HFFc6 (cell line): ENCODE data around the gene MPZL2. TPM values are rescaled to one million over a fixed set of nuclear protein-coding genes. Genes with fewer than 3 reads are reported as not detected.

Experiments
- DNase-seq: peaks from one replicate; pipeline ENCODE4 v3.0.0-alpha.2; 2018
- H3K27ac Mint-ChIP-seq: 2 replicates; pipeline ENCODE4 v1.8.0; 2020; ENCODE audit warnings: mild to moderate bottlenecking, mixed read lengths
- H3K27me3 Mint-ChIP-seq: 2 replicates; pipeline ENCODE4 v1.8.0; 2021; ENCODE audit warnings: mild to moderate bottlenecking, moderate library complexity, mixed read lengths; ENCODE audit not compliant: insufficient read depth
- H3K36me3 Mint-ChIP-seq: 2 replicates; pipeline ENCODE4 v1.8.0; 2021; ENCODE audit warnings: low read depth, mixed read lengths
- H3K4me1 Mint-ChIP-seq: 2 replicates; pipeline ENCODE4 v1.8.0; 2020; ENCODE audit warnings: low read depth, mixed read lengths
- H3K4me3 Mint-ChIP-seq: 2 replicates; pipeline ENCODE4 v1.8.0; 2020; ENCODE audit warnings: mild to moderate bottlenecking, moderate library complexity, mixed read lengths
- H3K9me3 Mint-ChIP-seq: 2 replicates; pipeline ENCODE4 v1.8.0; 2020; ENCODE audit warnings: mild to moderate bottlenecking, mixed read lengths
- total RNA-seq, 6 experiments: library from RNA; stranded (reverse); fragmentation: NEBNext Ultra II Directional; extraction: Animal tissue kit (Norgen Biotek cat#: 25700); gene quantifications; 2 replicates in 1 of 6; 3 replicates in 5 of 6; pipeline ENCODE4 v1.2.3, GENCODE V29; 2021
- TF ChIP-seq, protein P1 (sequence below): fragments of 200-600 bp; sonication (generic); IDR thresholded peaks from 2 replicates; pipeline ENCODE4 v1.5.0; 2021; ENCODE audit warnings: antibody characterized with exemption, mild to moderate bottlenecking

The MPZL2 gene
- total RNA-seq, 6 experiments from 2014 or later = not detected

DNA sequence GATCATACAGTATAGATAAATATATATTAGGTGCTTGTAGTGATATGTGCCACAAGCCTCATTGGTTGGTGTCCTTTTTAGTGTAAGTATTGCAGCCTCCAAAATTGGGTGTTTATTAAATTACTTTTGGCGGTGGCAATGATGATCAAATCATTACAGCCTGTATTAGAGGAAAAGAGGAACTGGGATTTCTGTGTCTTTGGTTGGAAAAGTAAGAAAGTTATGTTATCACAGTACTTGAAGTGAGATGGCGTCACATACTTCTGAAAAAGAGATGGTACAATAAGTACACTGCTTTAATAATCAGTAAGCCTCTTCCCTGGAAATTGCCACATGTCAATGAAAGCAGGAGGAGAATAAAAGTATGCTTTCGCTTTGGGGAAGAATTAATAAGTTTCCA is 11.4 kb downstream of the MPZL2 start:
- no peak overlapping the region for H3K4me3 Mint-ChIP-seq
- H3K4me1 Mint-ChIP-seq = peaks cover 9% of the 10 kb centered on the region; the same call in 1 of the 2 replicates
- no peaks in the 10 kb centered on the region for H3K9me3 Mint-ChIP-seq
- TF ChIP-seq, protein P1, sequence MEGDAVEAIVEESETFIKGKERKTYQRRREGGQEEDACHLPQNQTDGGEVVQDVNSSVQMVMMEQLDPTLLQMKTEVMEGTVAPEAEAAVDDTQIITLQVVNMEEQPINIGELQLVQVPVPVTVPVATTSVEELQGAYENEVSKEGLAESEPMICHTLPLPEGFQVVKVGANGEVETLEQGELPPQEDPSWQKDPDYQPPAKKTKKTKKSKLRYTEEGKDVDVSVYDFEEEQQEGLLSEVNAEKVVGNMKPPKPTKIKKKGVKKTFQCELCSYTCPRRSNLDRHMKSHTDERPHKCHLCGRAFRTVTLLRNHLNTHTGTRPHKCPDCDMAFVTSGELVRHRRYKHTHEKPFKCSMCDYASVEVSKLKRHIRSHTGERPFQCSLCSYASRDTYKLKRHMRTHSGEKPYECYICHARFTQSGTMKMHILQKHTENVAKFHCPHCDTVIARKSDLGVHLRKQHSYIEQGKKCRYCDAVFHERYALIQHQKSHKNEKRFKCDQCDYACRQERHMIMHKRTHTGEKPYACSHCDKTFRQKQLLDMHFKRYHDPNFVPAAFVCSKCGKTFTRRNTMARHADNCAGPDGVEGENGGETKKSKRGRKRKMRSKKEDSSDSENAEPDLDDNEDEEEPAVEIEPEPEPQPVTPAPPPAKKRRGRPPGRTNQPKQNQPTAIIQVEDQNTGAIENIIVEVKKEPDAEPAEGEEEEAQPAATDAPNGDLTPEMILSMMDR = no peak
- H3K36me3 Mint-ChIP-seq = no peaks in the 10 kb centered on the region
- no peak overlapping the region for H3K27ac Mint-ChIP-seq
- H3K27me3 Mint-ChIP-seq = peaks cover 11% of the 10 kb centered on the region
- DNase-seq = no peak

DNA sequence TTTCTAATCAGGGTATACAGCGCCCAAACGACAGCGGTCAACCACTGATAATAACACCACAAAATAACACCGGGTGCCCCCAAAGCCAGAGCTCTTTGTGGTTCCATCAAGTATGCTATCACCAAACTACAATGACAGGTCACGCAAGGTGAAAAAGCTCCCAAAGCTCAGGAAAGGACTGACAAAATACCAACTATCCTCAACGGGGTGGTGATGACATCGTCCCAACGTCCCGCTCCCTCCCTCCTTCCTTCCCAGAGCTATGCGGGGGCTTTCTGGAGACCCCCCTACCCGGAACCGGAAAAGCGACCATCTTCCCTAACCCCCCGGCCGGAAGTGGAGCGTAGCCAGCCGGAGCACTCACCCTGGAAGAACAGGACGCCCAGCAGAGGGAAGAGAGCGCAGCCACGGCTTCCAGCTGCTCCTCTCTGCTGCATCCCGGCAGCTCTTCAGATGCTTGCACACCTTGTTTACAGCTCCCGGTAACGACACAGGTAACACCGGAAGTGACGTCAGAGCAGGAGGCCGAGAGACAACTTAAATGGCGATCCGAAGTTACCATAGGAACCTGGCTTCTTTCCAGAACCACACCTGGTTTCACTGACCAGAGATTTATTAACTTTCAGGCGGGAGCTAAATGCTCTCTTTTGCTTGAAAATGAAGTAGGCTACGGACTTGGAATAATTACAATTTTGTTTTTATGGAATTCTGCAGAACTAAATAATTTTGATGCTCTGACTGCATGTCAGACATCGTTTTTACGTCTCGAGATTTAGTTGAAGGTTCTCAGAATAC is 12.0 kb downstream of the MPZL2 start, which contains the start of gene MPZL3:
Gene MPZL3, minus strand, starts transcription at position 508 of the 795 bp plus-strand sequence. Its CDS starts 71 bp downstream, at position 437.
- Mint-ChIP-seq H3K9me3 (no peaks in the 10 kb centered on the region), H3K4me3 (peak within 1 kb of the TSS; percentile 63; the same call in 1 of the 2 replicates), H3K27me3 (peaks cover 13% of the 10 kb centered on the region), H3K27ac (no peak within 1 kb of the TSS), H3K36me3 (no peaks in the 10 kb centered on the region), H3K4me1 (peaks cover 9% of the 10 kb centered on the region; the same call in 1 of the 2 replicates)
- TF ChIP-seq, protein P1 = no peak
- no peak for DNase-seq

DNA sequence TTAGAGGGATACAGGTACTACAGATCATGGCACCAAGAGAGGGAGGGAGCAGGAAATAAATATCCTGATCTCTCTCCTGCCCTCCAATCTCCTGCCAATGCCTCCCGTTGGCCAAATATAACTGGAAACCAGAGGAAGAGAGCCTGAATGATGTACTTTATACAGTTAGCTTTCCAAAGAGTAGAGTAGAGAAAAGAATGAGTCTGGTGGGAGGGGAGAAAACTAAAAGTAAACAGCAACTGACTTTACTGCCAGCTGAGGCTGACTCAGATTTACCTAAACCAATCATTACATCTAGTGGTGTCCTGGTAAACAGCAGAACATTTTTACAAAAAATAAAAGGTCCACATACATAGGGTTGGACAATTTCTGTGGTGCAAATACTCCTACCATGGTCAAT is 17.1 kb downstream of the MPZL2 start:
- H3K36me3 Mint-ChIP-seq = no peaks in the 10 kb centered on the region
- peaks cover 33% of the 10 kb centered on the region for H3K27me3 Mint-ChIP-seq
- TF ChIP-seq, protein P1 = no peak
- no peak overlapping the region for H3K4me3 Mint-ChIP-seq
- no peak for DNase-seq
- peaks cover 4% of the 10 kb centered on the region; the same call in 1 of the 2 replicates for H3K4me1 Mint-ChIP-seq
- H3K27ac Mint-ChIP-seq = no peak overlapping the region
- H3K9me3 Mint-ChIP-seq = no peaks in the 10 kb centered on the region

DNA sequence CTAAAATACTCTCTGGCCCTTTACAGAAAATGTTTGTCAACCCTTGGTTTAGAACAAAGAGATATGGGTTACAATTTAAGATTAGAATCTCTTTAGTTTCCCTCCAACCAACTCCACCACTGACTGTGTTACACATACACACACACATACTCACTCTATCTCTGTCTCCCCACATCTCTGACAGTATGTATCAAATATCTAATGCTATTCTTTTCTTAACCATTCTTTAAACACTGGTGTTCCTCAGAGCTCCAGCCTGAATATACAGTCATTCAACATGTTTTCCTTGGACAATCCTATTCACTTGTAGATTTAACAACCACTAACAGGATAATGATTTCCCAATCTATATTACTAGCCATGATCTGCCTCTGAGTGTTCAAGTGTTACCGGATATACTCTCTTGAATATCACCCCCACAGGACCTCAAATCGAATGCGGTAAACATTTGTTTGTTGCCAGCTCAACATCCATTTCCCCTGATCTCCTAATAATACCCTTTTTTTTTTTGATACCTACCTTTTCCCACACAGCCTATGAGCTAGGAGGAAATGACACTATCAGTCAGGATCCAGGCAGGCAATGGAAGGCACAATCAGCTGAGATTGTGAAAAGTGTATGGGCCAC is 18.0 kb downstream of the MPZL2 start:
- Mint-ChIP-seq H3K27me3 (peaks cover 36% of the 10 kb centered on the region), H3K9me3 (no peaks in the 10 kb centered on the region)

DNA sequence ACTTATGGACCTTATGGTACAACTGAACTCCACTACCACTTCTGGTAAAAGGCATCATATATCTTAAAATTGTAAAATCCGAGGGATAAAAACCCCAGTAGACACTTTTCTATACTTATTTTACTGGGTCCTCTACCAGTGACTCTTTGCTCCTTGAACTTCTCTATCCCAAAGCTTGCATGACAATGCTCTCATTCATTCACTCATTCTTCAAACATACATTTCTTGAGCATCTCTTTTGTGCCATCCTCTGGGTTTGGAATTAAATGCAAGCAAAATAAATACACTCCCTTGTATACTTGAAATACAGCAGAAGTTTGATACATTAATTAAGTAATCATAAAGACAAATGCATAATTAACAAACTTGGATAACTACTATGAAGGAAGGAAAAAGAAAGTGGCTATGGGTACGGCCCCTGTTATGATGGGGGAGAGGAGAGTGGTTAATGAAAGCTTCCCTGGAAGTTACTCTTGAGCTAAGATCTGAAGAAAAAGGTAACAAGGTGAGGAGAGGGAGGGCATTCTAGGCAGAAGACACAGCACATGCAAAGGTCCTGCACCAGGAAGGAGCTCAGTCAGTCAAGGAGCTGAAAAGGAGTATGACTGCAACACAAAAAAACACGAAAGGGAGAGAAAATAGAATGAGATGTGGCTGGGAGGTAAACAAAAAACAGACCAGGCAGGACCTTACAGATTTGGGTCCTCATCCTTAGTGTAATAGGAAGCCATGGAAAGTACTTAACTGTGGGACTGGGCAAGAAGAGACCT is 19.9 kb downstream of the MPZL2 start:
- no peak overlapping the region for H3K4me3 Mint-ChIP-seq
- TF ChIP-seq, protein P1 = no peak
- no peaks in the 10 kb centered on the region for H3K36me3 Mint-ChIP-seq
- peaks cover 43% of the 10 kb centered on the region for H3K27me3 Mint-ChIP-seq
- no peak overlapping the region for H3K27ac Mint-ChIP-seq
- no peak for DNase-seq
- H3K9me3 Mint-ChIP-seq = no peaks in the 10 kb centered on the region
- no peaks in the 10 kb centered on the region; the same call in 1 of the 2 replicates for H3K4me1 Mint-ChIP-seq

More for the DNA sequence above, 18.0 kb downstream of the MPZL2 start:
- TF ChIP-seq, protein P1 = no peak
- Mint-ChIP-seq H3K4me1 (no peaks in the 10 kb centered on the region; the same call in 1 of the 2 replicates), H3K4me3 (no peak overlapping the region), H3K36me3 (no peaks in the 10 kb centered on the region), H3K27ac (no peak overlapping the region)
- no peak for DNase-seq
